SK-N-SH treated with all-trans-retinoic acid at 6 μM for 48 hours (cell line): Measurements from ENCODE around the gene PDS5B.

Experiments
- ATAC-seq: fragments of 200-7000 bp; cut with Tn5 transposase; 3 replicates; pipeline ENCODE4 v1.9.1; 2020; ENCODE audit warnings: mild to moderate bottlenecking, moderate library complexity
- ARNTL ChIP-seq: fragments of 450-650 bp; formaldehyde crosslinking; IDR thresholded peaks from 2 replicates; pipeline ENCODE4 v1.5.0; 2020; ENCODE audit warnings: low read depth, mild to moderate bottlenecking, moderate library complexity, borderline replicate concordance
- BACH2 ChIP-seq: fragments of 250-450 bp; sonication (Bioruptor Pico); IDR thresholded peaks from 2 replicates; pipeline ENCODE4 v1.9.0; 2021; ENCODE audit warnings: mild to moderate bottlenecking, borderline replicate concordance
- CREB5 ChIP-seq: fragments of 250-450 bp; sonication (Bioruptor Pico); IDR thresholded peaks from 2 replicates; pipeline ENCODE4 v1.5.1; 2020; ENCODE audit warnings: low read depth, mild to moderate bottlenecking, moderate library complexity
- ESRRG ChIP-seq: fragments of 250-450 bp; sonication (Bioruptor Pico); IDR thresholded peaks from 2 replicates; pipeline ENCODE4 v1.6.1; 2021; ENCODE audit warnings: mild to moderate bottlenecking
- GLIS3 ChIP-seq: fragments of 250-450 bp; sonication (Bioruptor Pico); IDR thresholded peaks from 2 replicates; pipeline ENCODE4 v1.5.0; 2020; ENCODE audit warnings: mild to moderate bottlenecking, moderate library complexity
- ISL1 ChIP-seq: fragments of 250-450 bp; sonication (Bioruptor Pico); IDR thresholded peaks from 2 replicates; pipeline ENCODE4 v2.1.2; 2022; ENCODE audit warnings: mild to moderate bottlenecking, moderate library complexity
- OSR1 ChIP-seq: fragments of 250-450 bp; sonication (Bioruptor Pico); IDR thresholded peaks from 2 replicates; pipeline ENCODE4 v1.8.0; 2022; ENCODE audit warnings: moderate library complexity, mild to moderate bottlenecking, inconsistent platforms
- PATZ1 ChIP-seq: fragments of 250-450 bp; sonication (Bioruptor Pico); IDR thresholded peaks from 2 replicates; pipeline ENCODE4 v1.8.0; 2020; ENCODE audit warnings: mild to moderate bottlenecking, moderate library complexity, borderline replicate concordance
- POU6F1 ChIP-seq: fragments of 250-450 bp; sonication (Bioruptor Pico); IDR thresholded peaks from 2 replicates; pipeline ENCODE4 v1.8.0; 2021; ENCODE audit warnings: low read depth, mild to moderate bottlenecking, moderate library complexity, borderline replicate concordance
- RARB ChIP-seq: fragments of 250-450 bp; sonication (Bioruptor Pico); IDR thresholded peaks from 2 replicates; pipeline ENCODE4 v1.8.0; 2021; ENCODE audit warnings: mild to moderate bottlenecking, moderate library complexity
- SNAI2 ChIP-seq: fragments of 250-450 bp; sonication (Bioruptor Pico); IDR thresholded peaks from 2 replicates; pipeline ENCODE4 v1.5.0; 2020; ENCODE audit warnings: mild to moderate bottlenecking, moderate library complexity
- TCF4 ChIP-seq: fragments of 250-450 bp; sonication (Bioruptor Pico); IDR thresholded peaks from 2 replicates; pipeline ENCODE4 v1.8.0; 2021; ENCODE audit warnings: mild to moderate bottlenecking, moderate library complexity, borderline replicate concordance
- TOX ChIP-seq: fragments of 250-450 bp; sonication (Bioruptor Pico); IDR thresholded peaks from 2 replicates; pipeline ENCODE4 v1.8.0; 2021; ENCODE audit warnings: mild to moderate bottlenecking, moderate library complexity, borderline replicate concordance
- TSHZ2 ChIP-seq: fragments of 250-450 bp; sonication (Bioruptor Pico); IDR thresholded peaks from 2 replicates; pipeline ENCODE4 v1.5.0; 2020; ENCODE audit warnings: mild to moderate bottlenecking, moderate library complexity
- ZC3H10 ChIP-seq: fragments of 250-450 bp; sonication (Bioruptor Pico); IDR thresholded peaks from 2 replicates; pipeline ENCODE4 v1.5.1; 2021; ENCODE audit warnings: mild to moderate bottlenecking, moderate library complexity
- ZFP3 ChIP-seq: fragments of 250-450 bp; sonication (Bioruptor Pico); IDR thresholded peaks from 2 replicates; pipeline ENCODE4 v1.5.0; 2020; ENCODE audit warnings: mild to moderate bottlenecking, moderate library complexity
- ZFP30 ChIP-seq: fragments of 450-650 bp; formaldehyde crosslinking; IDR thresholded peaks from 2 replicates; pipeline ENCODE4 v1.5.0; 2022; ENCODE audit warnings: mild to moderate bottlenecking, moderate library complexity
- ZNF565 ChIP-seq: fragments of 450-650 bp; formaldehyde crosslinking; conservative IDR thresholded peaks from 2 replicates; pipeline ENCODE4 v1.5.0; 2020; ENCODE audit warnings: low read depth, mild to moderate bottlenecking, moderate library complexity
- ZNF70 ChIP-seq: fragments of 450-650 bp; formaldehyde crosslinking; IDR thresholded peaks from 2 replicates; pipeline ENCODE4 v1.5.0; 2020; ENCODE audit warnings: mild to moderate bottlenecking, moderate library complexity
- ZNF8 ChIP-seq: fragments of 450-650 bp; formaldehyde crosslinking; IDR thresholded peaks from 2 replicates; pipeline ENCODE4 v1.5.0; 2020; ENCODE audit warnings: mild to moderate bottlenecking, moderate library complexity
- TF ChIP-seq, protein P1 (sequence below): fragments of 250-450 bp; sonication (Bioruptor Pico); IDR thresholded peaks from 2 replicates; pipeline ENCODE4 v1.5.1; 2021; ENCODE audit warnings: mild to moderate bottlenecking, moderate library complexity

The PDS5B gene

DNA sequence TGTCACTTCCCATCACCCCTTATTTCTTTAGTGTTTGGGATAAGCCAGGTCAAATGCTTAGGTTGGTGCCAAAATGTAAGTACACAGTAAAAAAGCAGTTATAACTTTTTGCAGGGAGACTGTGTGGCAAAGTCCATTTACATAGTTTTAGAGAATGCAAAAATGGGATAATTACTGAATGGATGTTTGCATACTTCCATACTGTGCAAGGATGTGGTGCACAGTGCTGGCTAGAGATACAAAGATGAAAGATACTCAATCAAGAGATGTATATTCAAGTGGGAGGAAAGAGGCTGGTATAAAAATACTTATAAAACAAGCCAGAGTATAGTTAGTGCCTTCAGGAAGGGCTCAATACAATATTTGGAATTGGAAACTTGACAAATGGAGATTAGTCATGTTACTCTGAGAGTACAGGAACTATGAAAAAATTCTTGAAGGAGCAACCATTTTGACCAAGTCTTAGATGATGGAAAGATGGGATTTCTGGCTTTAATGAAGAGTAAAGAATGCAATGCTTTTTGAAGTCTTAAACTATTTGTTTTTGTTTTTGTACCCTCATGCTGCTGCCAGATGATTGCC is 8.0 kb downstream of the PDS5B start (continued):
- TF ChIP-seq ZNF70 (CRISPR knock-in tag), result no peak
- no peak for TF ChIP-seq ZFP3 (CRISPR knock-in tag)
- TF ChIP-seq OSR1 (CRISPR knock-in tag), result no peak
- no peak for TF ChIP-seq TCF4 (CRISPR knock-in tag)
- no peak for TF ChIP-seq TSHZ2
- no peak for TF ChIP-seq ESRRG (CRISPR knock-in tag)
- TF ChIP-seq, all 23 proteins: peak for 0

DNA sequence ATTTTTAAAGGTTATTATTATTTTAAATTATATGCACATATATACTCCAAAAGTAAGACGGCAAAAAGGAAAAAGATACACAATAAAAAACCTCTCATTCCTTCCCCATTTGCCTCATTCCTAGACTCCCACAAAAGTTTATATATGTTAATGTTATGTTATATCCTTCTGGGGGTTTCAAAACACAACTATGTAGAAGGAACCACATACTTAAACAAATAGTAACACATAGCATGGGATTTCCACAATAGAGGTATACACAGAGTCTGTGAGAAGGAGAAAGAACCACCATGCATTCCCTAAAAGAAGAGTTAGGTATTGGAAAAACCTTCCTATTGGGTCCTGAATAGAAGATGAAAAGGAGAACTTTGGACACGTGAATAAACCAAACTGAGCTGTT is 9.1 kb downstream of the PDS5B start:
- ATAC-seq, result no peak
- no peak for TF ChIP-seq ZNF70 (CRISPR knock-in tag)
- no peak for TF ChIP-seq GLIS3
- no peak for TF ChIP-seq ZFP30
- TF ChIP-seq TOX (CRISPR knock-in tag), result no peak
- TF ChIP-seq RARB (CRISPR knock-in tag), result no peak
- TF ChIP-seq ZNF565 (CRISPR knock-in tag), result no peak
- TF ChIP-seq, protein P1, sequence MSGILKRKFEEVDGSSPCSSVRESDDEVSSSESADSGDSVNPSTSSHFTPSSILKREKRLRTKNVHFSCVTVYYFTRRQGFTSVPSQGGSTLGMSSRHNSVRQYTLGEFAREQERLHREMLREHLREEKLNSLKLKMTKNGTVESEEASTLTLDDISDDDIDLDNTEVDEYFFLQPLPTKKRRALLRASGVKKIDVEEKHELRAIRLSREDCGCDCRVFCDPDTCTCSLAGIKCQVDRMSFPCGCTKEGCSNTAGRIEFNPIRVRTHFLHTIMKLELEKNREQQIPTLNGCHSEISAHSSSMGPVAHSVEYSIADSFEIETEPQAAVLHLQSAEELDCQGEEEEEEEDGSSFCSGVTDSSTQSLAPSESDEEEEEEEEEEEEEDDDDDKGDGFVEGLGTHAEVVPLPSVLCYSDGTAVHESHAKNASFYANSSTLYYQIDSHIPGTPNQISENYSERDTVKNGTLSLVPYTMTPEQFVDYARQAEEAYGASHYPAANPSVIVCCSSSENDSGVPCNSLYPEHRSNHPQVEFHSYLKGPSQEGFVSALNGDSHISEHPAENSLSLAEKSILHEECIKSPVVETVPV (CRISPR knock-in tag), result no peak
- TF ChIP-seq ARNTL, result no peak
- TF ChIP-seq ZC3H10 (CRISPR knock-in tag), result no peak
- TF ChIP-seq CREB5 (CRISPR knock-in tag), result no peak
- TF ChIP-seq OSR1 (CRISPR knock-in tag), result no peak
- TF ChIP-seq BACH2 (CRISPR knock-in tag), result no peak
- TF ChIP-seq TSHZ2, result no peak
- no peak for TF ChIP-seq ZFP3 (CRISPR knock-in tag)
- TF ChIP-seq SNAI2 (CRISPR knock-in tag), result no peak
- TF ChIP-seq PATZ1 (CRISPR knock-in tag), result no peak
- TF ChIP-seq ESRRG (CRISPR knock-in tag), result no peak
- no peak for TF ChIP-seq ISL1 (CRISPR knock-in tag)
- TF ChIP-seq POU6F1 (CRISPR knock-in tag), result no peak
- TF ChIP-seq ZNF8 (CRISPR knock-in tag), result no peak
